ENCODE results near the gene SPATA6.
"Not testable (repeated sequence)": the region's sequence is repeated elsewhere in the genome, so short reads cannot be mapped to it uniquely, and the experiment has no call there.

DNA sequence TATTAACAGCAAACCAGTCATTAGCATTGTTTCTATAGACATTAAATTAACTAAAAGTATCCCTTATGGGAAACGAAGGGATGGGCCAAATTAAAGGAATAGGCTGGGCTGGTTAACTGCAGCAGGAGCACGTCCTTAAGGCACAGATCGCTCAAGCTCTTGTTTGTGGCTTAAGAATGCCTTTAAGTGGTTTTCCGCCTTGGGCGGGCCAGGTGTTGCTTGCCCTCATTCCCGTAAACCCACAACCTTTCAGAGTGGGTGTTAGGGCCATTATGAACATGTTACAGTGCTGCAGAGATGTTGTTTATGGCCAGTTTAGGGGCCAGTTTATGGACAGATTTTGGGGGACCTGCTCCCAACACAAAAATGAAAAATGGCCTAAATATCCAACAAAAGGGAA lies 47.9 kb upstream of the SPATA6 start:
- not testable (repeated sequence) for TF ChIP-seq EP300 (IDR thresholded peaks at IDR 0.05)
- TF ChIP-seq, protein P1, sequence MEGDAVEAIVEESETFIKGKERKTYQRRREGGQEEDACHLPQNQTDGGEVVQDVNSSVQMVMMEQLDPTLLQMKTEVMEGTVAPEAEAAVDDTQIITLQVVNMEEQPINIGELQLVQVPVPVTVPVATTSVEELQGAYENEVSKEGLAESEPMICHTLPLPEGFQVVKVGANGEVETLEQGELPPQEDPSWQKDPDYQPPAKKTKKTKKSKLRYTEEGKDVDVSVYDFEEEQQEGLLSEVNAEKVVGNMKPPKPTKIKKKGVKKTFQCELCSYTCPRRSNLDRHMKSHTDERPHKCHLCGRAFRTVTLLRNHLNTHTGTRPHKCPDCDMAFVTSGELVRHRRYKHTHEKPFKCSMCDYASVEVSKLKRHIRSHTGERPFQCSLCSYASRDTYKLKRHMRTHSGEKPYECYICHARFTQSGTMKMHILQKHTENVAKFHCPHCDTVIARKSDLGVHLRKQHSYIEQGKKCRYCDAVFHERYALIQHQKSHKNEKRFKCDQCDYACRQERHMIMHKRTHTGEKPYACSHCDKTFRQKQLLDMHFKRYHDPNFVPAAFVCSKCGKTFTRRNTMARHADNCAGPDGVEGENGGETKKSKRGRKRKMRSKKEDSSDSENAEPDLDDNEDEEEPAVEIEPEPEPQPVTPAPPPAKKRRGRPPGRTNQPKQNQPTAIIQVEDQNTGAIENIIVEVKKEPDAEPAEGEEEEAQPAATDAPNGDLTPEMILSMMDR (IDR thresholded peaks at IDR 0.05), result not testable (repeated sequence)
